DOHH2 (cell line): ENCODE results near the gene ERG.

Source experiments
- CTCF ChIP-seq: fragments of 200-600 bp; sonication (generic); IDR thresholded peaks from one replicate; pipeline ENCODE4 v1.5.1; 2014; ENCODE audit warnings: antibody characterized with exemption, mild to moderate bottlenecking, low read depth, low read length; ENCODE audit not compliant: poor library complexity, severe bottlenecking
- EZH2phosphoT487 ChIP-seq: fragments of 200-600 bp; sonication (generic); IDR thresholded peaks from 2 replicates; pipeline ENCODE4 v1.6.1; 2017; ENCODE audit warnings: borderline replicate concordance, mild to moderate bottlenecking, antibody characterized with exemption, low read length, moderate library complexity, mixed read lengths

GRCh38 chr21:38349977-38350376 lies 148.3 kb downstream of the ERG start:
- TF ChIP-seq CTCF (no peak), EZH2phosphoT487 (no peak)
